Measurements from ENCODE around the gene SYNGR4. TPM values are rescaled to one million over a fixed set of nuclear protein-coding genes. Genes with fewer than 3 reads are reported as not detected.

The SYNGR4 gene
- total RNA-seq, 1 donor from 2014 or later = not detected

DNA sequence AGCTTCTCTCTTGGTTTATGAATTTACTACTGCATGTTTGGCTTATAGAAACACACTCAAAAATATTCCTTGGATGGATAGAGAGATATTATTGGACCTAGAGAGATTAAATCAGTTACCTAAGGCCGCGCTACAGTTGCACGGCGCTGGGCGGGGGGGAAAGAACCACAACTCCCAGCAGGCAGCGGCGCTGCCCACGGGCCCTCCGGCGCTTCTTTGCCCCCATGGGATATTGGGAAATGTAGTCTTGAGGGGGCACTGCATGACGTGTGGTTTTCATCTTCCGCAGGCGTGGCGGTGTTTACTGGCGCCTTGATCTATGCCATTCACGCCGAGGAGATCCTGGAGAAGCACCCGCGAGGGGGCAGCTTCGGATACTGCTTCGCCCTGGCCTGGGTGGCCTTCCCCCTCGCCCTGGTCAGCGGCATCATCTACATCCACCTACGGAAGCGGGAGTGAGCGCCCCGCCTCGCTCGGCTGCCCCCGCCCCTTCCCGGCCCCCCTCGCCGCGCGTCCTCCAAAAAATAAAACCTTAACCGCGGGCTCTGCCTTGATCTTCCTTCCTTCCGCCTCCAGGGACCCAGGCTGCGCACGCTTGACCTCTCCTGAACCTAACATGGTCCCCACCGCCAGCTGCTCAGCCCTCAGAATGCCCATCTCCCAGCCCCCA lies 34.0 kb upstream of the SYNGR4 start:
- Mint-ChIP-seq H3K27ac (ENCODE audit: unreplicated experiment) (peak overlapping the region; percentile 88), H3K4me3 (ENCODE audit: unreplicated experiment) (peak overlapping the region; percentile 91), H3K27me3 (ENCODE audit: unreplicated experiment) (peaks cover 8% of the 10 kb centered on the region), H3K9me3 (ENCODE audit: unreplicated experiment) (no peaks in the 10 kb centered on the region), H3K4me1 (ENCODE audit: unreplicated experiment) (peaks cover 24% of the 10 kb centered on the region), H3K36me3 (ENCODE audit: low read depth, unreplicated experiment) (no peaks in the 10 kb centered on the region)
- DNase-seq (ENCODE audit: low spot score) = peak; percentile 77
- TF ChIP-seq, protein P1, sequence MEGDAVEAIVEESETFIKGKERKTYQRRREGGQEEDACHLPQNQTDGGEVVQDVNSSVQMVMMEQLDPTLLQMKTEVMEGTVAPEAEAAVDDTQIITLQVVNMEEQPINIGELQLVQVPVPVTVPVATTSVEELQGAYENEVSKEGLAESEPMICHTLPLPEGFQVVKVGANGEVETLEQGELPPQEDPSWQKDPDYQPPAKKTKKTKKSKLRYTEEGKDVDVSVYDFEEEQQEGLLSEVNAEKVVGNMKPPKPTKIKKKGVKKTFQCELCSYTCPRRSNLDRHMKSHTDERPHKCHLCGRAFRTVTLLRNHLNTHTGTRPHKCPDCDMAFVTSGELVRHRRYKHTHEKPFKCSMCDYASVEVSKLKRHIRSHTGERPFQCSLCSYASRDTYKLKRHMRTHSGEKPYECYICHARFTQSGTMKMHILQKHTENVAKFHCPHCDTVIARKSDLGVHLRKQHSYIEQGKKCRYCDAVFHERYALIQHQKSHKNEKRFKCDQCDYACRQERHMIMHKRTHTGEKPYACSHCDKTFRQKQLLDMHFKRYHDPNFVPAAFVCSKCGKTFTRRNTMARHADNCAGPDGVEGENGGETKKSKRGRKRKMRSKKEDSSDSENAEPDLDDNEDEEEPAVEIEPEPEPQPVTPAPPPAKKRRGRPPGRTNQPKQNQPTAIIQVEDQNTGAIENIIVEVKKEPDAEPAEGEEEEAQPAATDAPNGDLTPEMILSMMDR (IDR thresholded peaks at IDR 0.05; ENCODE audit: unreplicated experiment) = no peak

DNA sequence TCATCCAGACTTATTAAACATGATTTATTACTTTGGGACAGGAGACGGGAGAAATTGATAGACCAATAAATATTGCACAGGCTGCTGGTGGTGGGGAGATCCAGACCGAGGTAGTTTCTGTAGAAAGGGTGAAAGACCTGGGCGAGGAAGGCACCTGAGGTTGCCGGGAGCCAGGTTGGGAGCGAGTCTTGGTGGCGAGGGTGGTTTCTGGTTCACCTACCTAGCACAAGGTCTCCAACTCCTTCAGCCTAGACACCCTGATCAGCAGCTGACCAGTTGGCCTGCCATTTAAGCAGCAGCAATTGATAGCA lies 31.9 kb upstream of the SYNGR4 start:
- H3K36me3 Mint-ChIP-seq (ENCODE audit: low read depth, unreplicated experiment) = no peaks in the 10 kb centered on the region

DNA sequence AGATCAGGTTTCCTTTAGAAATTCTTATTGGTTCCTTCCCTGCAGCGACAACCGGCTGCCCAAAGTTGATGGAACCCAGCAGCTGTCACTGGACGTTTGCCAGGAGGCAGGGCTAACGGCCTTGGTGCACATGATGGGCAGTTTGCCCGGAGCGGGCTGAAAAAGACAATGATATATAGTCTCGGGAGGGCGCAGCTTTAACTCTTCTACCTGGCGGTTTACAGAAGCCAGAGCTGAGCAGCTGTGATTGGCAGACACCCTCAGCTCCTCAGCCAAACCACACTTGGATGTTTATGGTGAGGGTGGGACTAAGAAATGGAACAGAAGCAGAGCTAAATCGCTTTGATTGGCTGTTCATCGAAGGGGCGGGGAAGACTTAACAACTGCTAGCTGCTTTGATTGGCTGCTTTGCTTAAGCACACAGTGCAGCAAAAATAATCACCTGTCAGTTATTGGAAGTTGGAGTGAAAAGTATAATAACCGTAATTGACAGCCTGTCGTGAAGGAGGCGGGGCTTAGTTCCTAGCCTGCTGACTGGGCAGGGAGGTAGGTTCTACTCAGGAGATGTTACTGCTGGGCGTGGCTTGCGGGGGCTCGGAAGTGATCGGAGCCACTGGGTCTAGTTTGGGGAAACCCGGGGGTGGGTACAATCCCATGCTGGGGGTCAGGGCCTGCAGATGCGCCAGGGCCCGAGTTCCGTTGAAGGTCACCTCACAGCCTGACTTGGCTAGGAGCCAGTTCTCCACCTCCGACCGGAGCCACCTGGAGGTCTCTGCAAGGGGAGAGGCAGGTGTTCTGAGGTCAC lies 31.3 kb upstream of the SYNGR4 start:
- peaks cover 20% of the 10 kb centered on the region for H3K4me1 Mint-ChIP-seq (ENCODE audit: unreplicated experiment)
- H3K27ac Mint-ChIP-seq (ENCODE audit: unreplicated experiment) = peak overlapping the region; percentile 48
- DNase-seq (ENCODE audit: low spot score) = peak; percentile 57
- no peaks in the 10 kb centered on the region for H3K9me3 Mint-ChIP-seq (ENCODE audit: unreplicated experiment)
- TF ChIP-seq, protein P1 (IDR thresholded peaks at IDR 0.05; ENCODE audit: unreplicated experiment) = no peak
- no peaks in the 10 kb centered on the region for H3K36me3 Mint-ChIP-seq (ENCODE audit: low read depth, unreplicated experiment)
- peaks cover 7% of the 10 kb centered on the region for H3K27me3 Mint-ChIP-seq (ENCODE audit: unreplicated experiment)
- H3K4me3 Mint-ChIP-seq (ENCODE audit: unreplicated experiment) = peak overlapping the region; percentile 92

More for the DNA sequence above, 31.9 kb upstream of the SYNGR4 start:
- H3K4me3 Mint-ChIP-seq (ENCODE audit: unreplicated experiment) = peak overlapping the region; percentile 92
- no peak for DNase-seq (ENCODE audit: low spot score)
- H3K27ac Mint-ChIP-seq (ENCODE audit: unreplicated experiment) = no peak overlapping the region
- H3K27me3 Mint-ChIP-seq (ENCODE audit: unreplicated experiment) = peaks cover 7% of the 10 kb centered on the region
- H3K4me1 Mint-ChIP-seq (ENCODE audit: unreplicated experiment) = peaks cover 20% of the 10 kb centered on the region
- TF ChIP-seq, protein P1 (IDR thresholded peaks at IDR 0.05; ENCODE audit: unreplicated experiment) = no peak
- H3K9me3 Mint-ChIP-seq (ENCODE audit: unreplicated experiment) = no peaks in the 10 kb centered on the region

DNA sequence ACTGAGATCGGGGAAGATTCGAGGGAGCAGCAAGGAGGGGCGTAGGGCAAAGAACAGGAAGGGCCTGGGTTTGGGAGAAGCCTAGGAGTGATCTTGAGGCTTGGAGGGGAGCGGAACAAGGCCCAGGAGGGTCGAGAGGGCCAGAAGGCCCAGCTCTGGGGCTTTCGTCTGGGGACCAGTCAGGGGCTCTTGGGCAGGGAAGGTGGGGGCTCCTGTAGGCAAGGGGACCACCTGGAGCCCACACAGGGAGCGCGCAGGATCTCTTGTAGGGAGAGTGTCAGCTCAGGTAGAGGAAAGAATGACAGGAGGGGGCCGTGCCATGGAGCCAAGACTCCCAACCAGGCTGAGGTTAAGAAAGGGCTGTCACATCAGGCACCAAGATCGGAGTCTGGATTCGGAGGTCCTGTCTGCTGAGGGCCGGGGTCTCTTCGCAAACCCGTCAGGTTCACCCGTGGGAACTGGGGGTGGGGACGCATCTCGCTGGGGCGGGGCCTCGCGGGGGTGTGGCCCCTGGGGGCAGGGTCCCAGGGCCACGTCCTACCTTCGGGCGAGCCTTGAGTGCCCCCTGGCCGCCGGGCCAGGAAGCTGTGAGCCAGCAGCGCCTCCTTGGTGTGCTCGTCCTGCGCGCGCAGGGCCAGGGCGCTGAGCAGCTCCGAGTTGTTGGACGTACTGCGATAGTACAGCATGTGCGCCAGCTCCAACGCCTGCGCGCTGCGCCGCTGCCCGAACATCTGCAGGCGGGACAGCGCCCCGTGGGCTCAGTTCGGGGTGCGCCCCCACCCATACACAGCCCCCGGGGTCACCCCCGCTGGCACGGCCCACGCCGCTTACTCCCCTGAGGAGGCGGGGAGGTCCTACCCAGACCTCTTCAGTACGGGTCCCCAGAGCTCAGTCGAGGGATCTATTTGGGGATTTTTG lies 30.4 kb upstream of the SYNGR4 start:
- Mint-ChIP-seq H3K27me3 (ENCODE audit: unreplicated experiment) (peaks cover 7% of the 10 kb centered on the region), H3K4me1 (ENCODE audit: unreplicated experiment) (peaks cover 20% of the 10 kb centered on the region), H3K4me3 (ENCODE audit: unreplicated experiment) (peak overlapping the region; percentile 92), H3K9me3 (ENCODE audit: unreplicated experiment) (no peaks in the 10 kb centered on the region), H3K27ac (ENCODE audit: unreplicated experiment) (peak overlapping the region; percentile 48), H3K36me3 (ENCODE audit: low read depth, unreplicated experiment) (no peaks in the 10 kb centered on the region)
- DNase-seq (ENCODE audit: low spot score) = peak; percentile 91
- TF ChIP-seq, protein P1 (IDR thresholded peaks at IDR 0.05; ENCODE audit: unreplicated experiment) = peak; percentile 65

All from endothelial cell (in vitro differentiated cells).